ENCODE results near the gene SCRG1.

Gene SCRG1

GRCh38 chr4:173424899-173425805 is 26.2 kb upstream of the SCRG1 start:
- no peak for DNase-seq (ENCODE audit: low read depth in 1 of 2, low spot score in 1 of 2)
- TF ChIP-seq JUND (IDR thresholded peaks at IDR 0.05; ENCODE audit: low read depth): no peak
- in situ Hi-C loops (cut with HindIII; ENCODE audit: low pct_unique_long_range_greater_than_20kb, low sequenced_read_pairs): no loop called here

- TF ChIP-seq JUND (IDR thresholded peaks at IDR 0.05; ENCODE audit: low read depth): no peak
- in situ Hi-C loops (cut with HindIII; ENCODE audit: low pct_unique_long_range_greater_than_20kb, low sequenced_read_pairs): no loop called here
- DNase-seq (ENCODE audit: low read depth in 1 of 2, low spot score in 1 of 2): no peak
Measured at GRCh38 chr4:173420801-173421200, 21.9 kb upstream of the SCRG1 start.

- in situ Hi-C loops (cut with HindIII; ENCODE audit: low pct_unique_long_range_greater_than_20kb, low sequenced_read_pairs): no loop called here
- DNase-seq (ENCODE audit: low read depth in 1 of 2, low spot score in 1 of 2): peak in 1 of 2 experiments; percentile 33
- TF ChIP-seq JUND (IDR thresholded peaks at IDR 0.05; ENCODE audit: low read depth): no peak
Measured at GRCh38 chr4:173420324-173420752, 21.4 kb upstream of the SCRG1 start.

GRCh38 chr4:173418639-173419038 is 19.7 kb upstream of the SCRG1 start:
- no peak for TF ChIP-seq JUND (IDR thresholded peaks at IDR 0.05; ENCODE audit: low read depth)
- no peak for DNase-seq (ENCODE audit: low read depth in 1 of 2, low spot score in 1 of 2)
- in situ Hi-C loops (cut with HindIII; ENCODE audit: low pct_unique_long_range_greater_than_20kb, low sequenced_read_pairs): no loop called here

GRCh38 chr4:173417833-173418232 is 18.9 kb upstream of the SCRG1 start:
- TF ChIP-seq JUND (IDR thresholded peaks at IDR 0.05; ENCODE audit: low read depth): no peak
- no peak for DNase-seq (ENCODE audit: low read depth in 1 of 2, low spot score in 1 of 2)
- in situ Hi-C loops (cut with HindIII; ENCODE audit: low pct_unique_long_range_greater_than_20kb, low sequenced_read_pairs): no loop called here

- TF ChIP-seq JUND (IDR thresholded peaks at IDR 0.05; ENCODE audit: low read depth): no peak
- peak in 1 of 2 experiments; percentile 45 for DNase-seq (ENCODE audit: low read depth in 1 of 2, low spot score in 1 of 2)
- in situ Hi-C loops (cut with HindIII; ENCODE audit: low pct_unique_long_range_greater_than_20kb, low sequenced_read_pairs): no loop called here
Measured at GRCh38 chr4:173415885-173416653, 17.2 kb upstream of the SCRG1 start.

GRCh38 chr4:173415092-173415491 is 16.2 kb upstream of the SCRG1 start:
- no peak for DNase-seq (ENCODE audit: low read depth in 1 of 2, low spot score in 1 of 2)
- TF ChIP-seq JUND (IDR thresholded peaks at IDR 0.05; ENCODE audit: low read depth): no peak
- in situ Hi-C loops (cut with HindIII; ENCODE audit: low pct_unique_long_range_greater_than_20kb, low sequenced_read_pairs): no loop called here

GRCh38 chr4:173414456-173414855 is 15.5 kb upstream of the SCRG1 start:
- no peak for DNase-seq (ENCODE audit: low read depth in 1 of 2, low spot score in 1 of 2)
- no peak for TF ChIP-seq JUND (IDR thresholded peaks at IDR 0.05; ENCODE audit: low read depth)
- in situ Hi-C loops (cut with HindIII; ENCODE audit: low pct_unique_long_range_greater_than_20kb, low sequenced_read_pairs): no loop called here

- DNase-seq (ENCODE audit: low read depth in 1 of 2, low spot score in 1 of 2): no peak
- in situ Hi-C loops (cut with HindIII; ENCODE audit: low pct_unique_long_range_greater_than_20kb, low sequenced_read_pairs): no loop called here
- TF ChIP-seq JUND (IDR thresholded peaks at IDR 0.05; ENCODE audit: low read depth): no peak
Measured at GRCh38 chr4:173413036-173413435, 14.1 kb upstream of the SCRG1 start.

- DNase-seq (ENCODE audit: low read depth in 1 of 2, low spot score in 1 of 2): no peak
- in situ Hi-C loops (cut with HindIII; ENCODE audit: low pct_unique_long_range_greater_than_20kb, low sequenced_read_pairs): no loop called here
- TF ChIP-seq JUND (IDR thresholded peaks at IDR 0.05; ENCODE audit: low read depth): no peak
Measured at GRCh38 chr4:173411106-173411693, 12.3 kb upstream of the SCRG1 start.

- in situ Hi-C loops (cut with HindIII; ENCODE audit: low pct_unique_long_range_greater_than_20kb, low sequenced_read_pairs): no loop called here
- no peak for DNase-seq (ENCODE audit: low read depth in 1 of 2, low spot score in 1 of 2)
Measured at GRCh38 chr4:173410079-173410478, 11.2 kb upstream of the SCRG1 start.

GRCh38 chr4:173405840-173406606 is 7.1 kb upstream of the SCRG1 start:
- no peak for DNase-seq (ENCODE audit: low read depth in 1 of 2, low spot score in 1 of 2)
- no peak for TF ChIP-seq JUND (IDR thresholded peaks at IDR 0.05; ENCODE audit: low read depth)
- in situ Hi-C loops (cut with HindIII; ENCODE audit: low pct_unique_long_range_greater_than_20kb, low sequenced_read_pairs): no loop called here

More at GRCh38 chr4:173410079-173410478, 11.2 kb upstream of the SCRG1 start:
- no peak for TF ChIP-seq JUND (IDR thresholded peaks at IDR 0.05; ENCODE audit: low read depth)
